HG03575 (cell line): ENCODE measurements around the gene TAF4.
"Not testable (repeated sequence)": the region's sequence is repeated elsewhere in the genome, so short reads cannot be mapped to it uniquely, and the experiment has no call there.

Experiments used
- ATAC-seq: cut with Tn5 transposase; IDR thresholded peaks from one replicate; pipeline ENCODE4 v1.9.1; 2021; ENCODE audit not compliant: unreplicated experiment, insufficient number of reproducible peaks, low FRiP score; ENCODE audit errors: extremely low read depth

Gene TAF4

GRCh38 chr20:61975407-61976129 lies 90.1 kb downstream of the TAF4 start:
- ATAC-seq, result no peak

GRCh38 chr20:61974357-61974665 lies 91.4 kb downstream of the TAF4 start:
- ATAC-seq, result no peak

GRCh38 chr20:61973515-61974356 lies 91.9 kb downstream of the TAF4 start:
- ATAC-seq, result no peak

GRCh38 chr20:61972636-61973508 lies 92.8 kb downstream of the TAF4 start:
- ATAC-seq, result no peak

- ATAC-seq, result not testable (repeated sequence)
Measured at GRCh38 chr20:61971595-61971994, 94.1 kb downstream of the TAF4 start.

DNA sequence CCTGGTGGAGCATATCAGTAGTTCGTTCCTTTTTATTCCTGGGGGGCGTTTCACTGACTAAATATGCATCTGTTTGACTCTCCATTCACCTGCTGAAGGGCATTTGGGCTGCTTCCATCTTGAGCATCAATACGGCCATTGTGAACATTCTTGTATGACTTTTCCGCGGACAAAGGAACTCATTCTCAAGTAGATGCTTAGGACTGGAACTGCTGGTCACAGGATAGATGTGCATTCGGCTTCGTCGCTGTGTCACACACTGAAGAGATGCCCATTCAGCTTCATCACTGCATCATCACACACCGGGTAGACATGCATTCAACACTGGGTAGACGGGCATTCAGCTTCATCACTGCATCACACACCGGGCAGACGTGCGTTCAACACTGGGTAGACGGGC lies 95.3 kb downstream of the TAF4 start:
- ATAC-seq, result no peak

DNA sequence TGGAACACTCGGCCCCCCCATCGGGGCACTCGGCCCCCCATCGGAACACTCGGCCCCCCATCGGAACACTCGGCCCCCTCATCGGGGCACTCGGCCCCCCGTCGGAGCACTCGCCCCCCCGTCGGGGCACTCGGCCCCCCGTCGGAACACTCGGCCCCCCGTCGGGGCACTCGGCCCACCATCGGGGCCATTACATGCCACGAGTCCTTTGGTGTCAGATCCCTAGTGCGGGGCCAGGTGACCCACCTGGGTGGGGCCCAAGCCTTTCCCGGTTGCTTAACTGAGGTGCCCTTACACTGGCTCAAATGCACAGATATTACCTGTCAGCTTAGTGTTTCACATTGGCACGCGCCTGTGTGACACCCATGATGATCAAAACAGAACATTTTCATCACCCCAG lies 95.9 kb downstream of the TAF4 start:
- no peak for ATAC-seq

GRCh38 chr20:61968932-61969331 lies 96.7 kb downstream of the TAF4 start:
- no peak for ATAC-seq

DNA sequence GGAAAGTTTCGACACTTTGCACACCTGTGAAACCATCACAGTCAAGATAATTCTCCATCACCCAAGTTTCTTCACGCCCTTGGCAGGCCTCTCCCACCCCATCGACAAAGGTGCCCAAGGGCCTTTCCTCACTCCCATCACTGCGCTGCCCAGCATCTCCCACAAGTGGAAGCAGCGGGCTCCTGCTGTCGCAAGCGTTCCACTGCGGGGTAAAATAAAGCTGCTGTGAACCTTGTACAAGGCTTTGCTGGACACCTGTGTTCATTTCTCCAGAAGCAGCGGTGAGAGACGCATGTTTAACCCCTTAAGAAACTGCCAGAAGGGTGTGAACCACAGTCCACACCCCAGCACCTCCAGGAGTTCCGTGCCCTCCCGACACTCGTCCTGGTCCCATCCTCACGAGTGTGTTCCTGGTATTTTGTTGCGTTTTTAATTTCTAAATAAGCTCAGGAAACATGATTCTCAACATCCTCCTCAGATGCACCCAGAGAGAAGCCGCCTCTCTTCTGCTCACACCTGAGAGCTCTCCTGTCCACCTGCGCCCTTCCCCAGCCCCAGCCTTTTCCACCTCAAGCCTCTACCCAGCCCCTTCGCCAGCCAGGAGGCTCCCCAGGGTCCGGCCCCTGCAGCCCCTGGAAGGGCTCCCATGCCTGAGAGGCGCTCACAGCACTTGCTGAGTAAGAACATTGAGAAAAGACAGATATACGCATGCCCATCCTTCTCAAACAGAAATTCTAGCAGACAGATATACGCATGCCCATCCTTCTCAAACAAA lies 97.5 kb downstream of the TAF4 start:
- ATAC-seq, result no peak

DNA sequence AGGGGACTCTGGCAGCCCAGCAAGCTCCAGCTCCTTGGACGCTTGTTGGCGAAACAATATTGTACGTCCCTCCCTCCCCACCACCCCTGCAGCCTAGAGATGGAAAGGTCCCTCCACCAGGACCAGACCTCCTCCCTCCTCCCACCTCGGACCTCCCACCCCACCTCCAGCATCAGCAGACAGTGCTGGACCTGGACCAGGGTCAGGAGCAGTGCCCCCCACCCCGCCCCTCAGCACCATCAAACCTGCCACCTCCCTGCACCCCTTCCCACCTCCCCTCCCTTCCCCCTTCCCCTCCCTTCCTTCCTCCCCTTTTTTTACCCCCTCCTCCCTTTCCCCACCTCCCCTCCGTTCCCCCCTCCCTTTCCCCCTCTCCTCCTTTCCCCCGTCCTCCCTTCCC lies 98.4 kb downstream of the TAF4 start:
- ATAC-seq, result no peak

- ATAC-seq, result no peak
Measured at GRCh38 chr20:61966492-61967244, 99.0 kb downstream of the TAF4 start.

DNA sequence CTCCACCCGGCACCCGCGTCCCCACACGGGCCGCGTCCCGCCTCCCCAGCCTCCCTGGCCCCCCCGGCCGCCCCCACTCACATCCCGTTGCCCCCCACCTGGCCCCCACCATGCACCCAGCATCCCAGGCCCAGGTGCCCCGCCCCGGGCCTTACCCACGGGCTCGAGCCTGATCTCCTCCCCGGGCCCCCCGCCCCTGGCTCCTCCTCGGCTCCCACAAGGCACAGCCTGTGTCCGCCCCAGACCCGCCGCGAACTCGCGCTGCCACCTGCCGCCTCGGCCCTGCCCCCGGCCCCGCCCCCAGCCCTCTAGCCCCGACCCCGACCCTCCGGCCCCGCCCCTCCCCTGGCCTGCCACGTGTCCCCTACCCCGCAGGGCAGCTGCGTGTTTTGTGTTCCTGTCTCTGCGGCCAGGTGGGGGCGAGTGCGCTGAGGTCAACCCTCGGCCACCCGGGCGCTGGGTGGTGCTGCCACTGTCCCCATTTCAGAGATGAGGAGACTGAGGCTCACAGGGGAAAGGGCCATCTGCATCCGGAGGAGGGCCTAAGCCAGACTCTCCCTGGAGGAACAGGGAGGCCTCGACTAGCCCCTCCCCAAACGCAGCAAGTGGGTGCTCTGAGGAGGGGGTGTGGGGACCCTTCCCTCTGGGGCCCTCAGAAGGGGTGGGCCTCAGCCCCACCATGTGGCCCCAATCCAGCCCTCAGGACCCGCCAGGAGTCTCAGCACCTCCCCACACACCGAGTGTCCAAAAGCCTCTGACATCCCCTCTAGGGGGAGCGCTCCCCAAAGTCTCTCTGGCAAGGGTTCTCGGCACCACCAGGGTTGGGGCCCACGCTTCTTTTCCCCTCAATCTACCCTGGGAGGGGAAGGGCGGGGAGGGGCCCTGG lies 99.8 kb downstream of the TAF4 start:
- no peak for ATAC-seq

GRCh38 chr20:61964675-61965605 lies 100.7 kb downstream of the TAF4 start:
- no peak for ATAC-seq

- ATAC-seq, result no peak
Measured at GRCh38 chr20:61963885-61964674, 101.6 kb downstream of the TAF4 start.

DNA sequence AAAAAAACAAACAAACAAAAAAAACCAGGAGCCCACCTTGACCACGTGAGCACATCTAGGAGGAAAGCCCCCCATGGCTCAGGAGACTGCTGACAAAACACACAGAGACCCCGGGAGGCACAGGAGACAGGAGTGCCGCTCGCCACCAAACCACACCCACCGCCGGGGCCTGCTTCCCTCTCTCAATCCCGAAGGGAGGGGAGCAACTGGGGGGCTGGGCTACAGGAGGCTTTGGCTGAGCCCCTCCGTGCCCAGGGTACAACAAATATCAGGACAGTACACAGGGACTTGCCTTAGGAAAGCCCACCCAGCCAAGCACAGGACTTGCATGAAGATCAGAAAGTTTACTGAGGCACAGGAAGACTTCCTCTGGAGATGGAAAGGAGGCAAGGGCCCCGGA lies 102.5 kb downstream of the TAF4 start:
- no peak for ATAC-seq

GRCh38 chr20:61960836-61961235 lies 104.8 kb downstream of the TAF4 start:
- no peak for ATAC-seq
